Middle frontal gyrus (tissue), 1 donor: ENCODE results near the gene TRIM54.
"Not testable (repeated sequence)": the region's sequence is repeated elsewhere in the genome, so short reads cannot be mapped to it uniquely, and the experiment has no call there.

ENCODE experiments used
- DNase-seq: peaks from one replicate; pipeline ENCODE4 v3.0.0-alpha.2; 2015; ENCODE audit warnings: low spot score; ENCODE audit errors: extremely low spot score

The TRIM54 gene

GRCh38 chr2:27281442-27281841 lies 787 bp upstream of the TRIM54 start:
- DNase-seq = no peak

- no peak for DNase-seq
These were observed 663 bp downstream of the TRIM54 start for GRCh38 chr2:27282892-27283291.

DNA sequence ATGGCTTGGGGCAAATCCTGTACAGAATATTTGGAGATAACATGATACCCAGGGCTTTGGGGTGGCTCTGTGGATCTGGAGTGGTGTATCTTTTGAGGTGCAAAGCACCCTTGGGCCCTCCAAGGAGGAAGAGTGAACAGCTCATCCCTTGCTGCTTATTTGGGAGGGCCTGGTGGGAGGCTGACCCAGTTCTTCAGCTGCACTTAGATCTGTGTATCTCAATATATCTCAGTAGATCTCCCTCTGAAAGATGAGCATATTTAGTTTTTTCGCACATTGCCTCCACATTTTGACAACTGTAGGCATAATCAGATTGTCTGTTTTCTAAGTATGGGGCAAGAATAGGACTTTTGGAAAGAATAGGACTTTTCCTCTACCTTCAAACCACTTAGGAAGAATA lies 2.8 kb downstream of the TRIM54 start:
- DNase-seq = peak; percentile 47

DNA sequence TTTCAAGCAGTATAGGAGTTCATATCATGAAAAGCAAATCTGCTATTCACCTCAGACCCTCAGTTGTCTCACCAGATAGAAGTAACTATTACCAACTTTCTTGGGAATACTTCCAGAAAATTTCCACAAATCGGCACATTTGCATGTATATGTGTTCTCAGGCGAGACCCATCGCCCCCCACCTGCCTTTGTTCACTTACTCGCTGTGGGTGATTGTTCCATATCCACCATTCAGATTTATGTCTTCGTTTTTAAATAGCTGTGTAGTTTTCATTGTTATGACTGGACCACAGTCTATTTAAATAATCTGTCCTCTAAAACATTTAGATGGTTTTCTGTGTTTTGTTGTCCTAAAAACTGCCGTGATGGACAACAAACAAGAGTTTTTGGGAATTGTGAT lies 3.3 kb downstream of the TRIM54 start:
- no peak for DNase-seq

GRCh38 chr2:27288610-27289009 lies 6.4 kb downstream of the TRIM54 start:
- DNase-seq = no peak

DNA sequence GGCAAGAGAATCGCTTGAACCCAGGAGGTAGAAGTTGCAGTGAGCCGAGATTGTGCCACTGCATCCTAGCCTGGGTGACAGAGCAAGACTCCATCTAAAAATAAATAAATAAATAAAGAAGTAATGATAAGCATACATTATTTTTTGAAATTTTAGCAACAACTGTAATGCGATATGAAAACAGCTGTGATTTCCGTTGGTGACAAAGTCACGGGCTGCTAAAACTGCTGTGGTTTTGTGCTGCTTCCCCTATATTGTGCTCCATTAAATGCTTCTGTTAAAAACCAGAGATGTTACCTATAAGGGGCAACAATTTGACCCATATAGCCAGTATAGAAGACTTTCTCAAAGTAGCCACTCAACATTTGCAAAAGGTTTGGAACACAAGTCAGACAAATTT lies 8.3 kb downstream of the TRIM54 start:
- DNase-seq = no peak

GRCh38 chr2:27291865-27292264 lies 9.6 kb downstream of the TRIM54 start:
- no peak for DNase-seq

DNA sequence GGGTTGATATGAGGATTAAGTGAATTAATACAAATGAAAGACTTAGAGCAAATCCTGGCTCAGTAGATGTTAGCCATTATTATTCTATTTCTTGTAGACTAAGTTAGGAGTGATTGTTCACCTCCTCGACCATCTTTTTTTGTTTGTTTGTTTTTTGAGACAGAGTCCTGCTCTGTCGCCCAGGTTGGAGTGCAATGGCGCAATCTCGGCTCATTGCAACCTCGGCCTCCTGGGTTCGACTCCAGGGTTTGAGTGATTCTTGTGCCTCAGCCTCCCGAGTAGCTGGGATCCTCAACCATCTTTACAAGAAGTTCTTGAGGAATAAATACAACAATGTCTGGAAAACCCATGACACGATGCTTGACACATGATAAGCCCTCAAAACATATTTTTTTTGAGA lies 12.7 kb downstream of the TRIM54 start:
- no peak for DNase-seq

DNA sequence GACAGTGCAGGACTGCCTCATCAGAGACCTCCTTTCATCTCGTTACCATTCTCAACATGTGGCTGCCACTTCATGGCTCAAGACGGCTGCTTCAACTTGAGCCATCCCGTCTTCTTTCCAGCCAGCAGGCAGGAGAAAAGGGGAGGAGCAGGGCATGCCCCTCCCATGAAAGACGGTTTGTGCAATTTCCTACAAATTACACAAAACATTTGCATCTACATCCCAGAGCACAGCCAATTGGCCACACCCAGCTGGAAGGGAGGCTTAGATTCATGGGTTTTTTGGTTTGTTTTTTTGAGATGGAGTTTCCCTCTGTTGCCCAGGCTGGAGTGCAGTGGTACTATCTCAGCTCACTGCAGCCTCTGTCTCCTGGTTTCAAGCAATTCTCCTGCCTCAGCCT lies 14.3 kb downstream of the TRIM54 start:
- DNase-seq = no peak

DNA sequence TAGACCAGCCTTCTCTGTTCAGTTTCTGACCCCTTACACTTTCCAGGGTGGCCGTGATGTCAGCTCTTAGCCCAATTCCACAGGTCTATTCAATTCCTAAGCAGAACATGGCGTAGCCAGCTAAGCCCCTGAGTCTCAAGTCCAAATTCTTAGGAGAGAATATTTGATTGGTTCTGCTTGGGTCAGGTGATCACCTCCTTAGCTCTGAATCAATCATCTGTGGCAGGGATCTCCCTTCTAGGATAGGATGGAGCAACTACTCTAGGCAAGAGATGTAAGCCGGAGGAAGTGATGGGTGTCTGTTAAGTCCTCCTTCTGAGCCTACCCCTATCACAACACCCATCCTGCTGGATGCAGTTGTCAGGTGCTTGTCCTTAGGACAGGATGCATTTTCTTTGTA lies 15.0 kb downstream of the TRIM54 start:
- no peak for DNase-seq

DNA sequence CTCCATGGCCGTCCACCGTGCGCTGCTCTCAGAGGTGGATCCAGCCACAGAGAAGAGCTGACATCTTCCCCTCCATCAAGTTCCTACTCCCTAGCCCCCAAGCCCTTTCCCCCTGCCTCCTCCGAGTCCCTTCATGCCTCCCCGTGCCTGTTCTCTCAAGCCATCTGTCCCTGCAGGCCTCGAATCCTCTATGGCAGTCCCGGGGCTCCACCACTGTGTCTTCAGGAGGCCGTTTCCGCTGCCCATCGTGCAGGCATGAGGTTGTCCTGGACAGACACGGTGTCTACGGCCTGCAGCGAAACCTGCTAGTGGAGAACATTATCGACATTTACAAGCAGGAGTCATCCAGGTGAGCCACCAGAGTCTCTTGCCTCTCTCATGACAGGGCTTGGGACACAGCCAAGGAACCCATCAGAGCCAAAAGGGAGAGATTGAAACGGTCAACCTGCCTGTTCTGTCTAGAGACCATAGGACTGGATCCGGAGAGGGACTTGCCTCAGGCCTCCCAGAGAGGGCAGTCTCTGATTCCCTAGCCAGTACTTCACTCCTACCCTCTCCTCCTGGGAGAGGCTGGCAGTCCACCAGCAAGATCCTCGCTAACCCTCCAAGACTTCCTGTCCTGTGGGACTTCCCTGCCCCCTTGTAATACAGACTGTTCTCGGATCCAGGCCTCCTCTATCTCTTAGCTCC lies 16.3 kb downstream of the TRIM54 start:
- no peak for DNase-seq

- DNase-seq = not testable (repeated sequence)
These were observed 18.4 kb downstream of the TRIM54 start for GRCh38 chr2:27300606-27301005.

DNA sequence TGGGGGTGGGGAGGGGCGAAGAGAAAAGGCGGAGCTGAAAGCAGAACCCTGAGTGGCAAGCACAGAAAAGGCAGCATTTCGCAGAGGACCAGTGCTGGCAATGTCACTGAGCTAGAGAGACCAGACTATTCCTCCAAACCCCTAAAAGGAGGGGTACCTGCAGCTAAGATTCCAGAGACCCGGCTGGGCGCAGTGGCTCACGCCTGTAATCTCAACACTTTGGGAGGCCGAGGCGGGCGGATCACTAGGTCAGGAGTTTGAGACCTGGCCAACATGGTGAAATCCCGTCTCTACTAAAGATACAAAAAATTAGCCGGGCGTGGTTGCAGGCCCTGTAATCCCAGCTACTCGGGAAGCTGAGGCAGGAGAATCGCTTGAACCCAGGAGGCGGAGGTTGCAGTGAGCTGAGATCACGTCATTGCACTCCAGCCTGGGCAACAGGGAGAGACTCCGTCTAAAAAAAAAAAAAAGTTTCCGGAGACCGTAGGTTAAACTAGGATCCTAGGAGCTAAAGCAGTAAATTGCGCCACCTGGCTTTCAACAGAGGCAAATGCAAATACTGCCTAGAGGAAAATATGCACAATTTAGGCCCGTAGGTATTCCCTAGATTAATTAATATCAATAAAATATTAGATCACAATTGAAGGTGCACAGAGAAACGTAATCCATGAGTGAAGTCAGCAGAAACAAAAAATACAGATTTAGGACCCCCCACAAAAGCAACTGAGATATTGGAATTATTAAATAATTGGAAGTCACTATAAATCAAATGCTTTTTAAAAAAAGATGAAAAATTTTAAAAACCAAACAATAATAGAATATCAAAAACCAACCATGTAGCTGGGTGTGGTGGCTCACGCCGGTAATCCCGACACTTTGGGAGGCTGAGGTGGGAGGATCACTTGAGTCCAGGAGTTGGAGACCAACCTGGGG lies 21.1 kb downstream of the TRIM54 start:
- peak; percentile 47 for DNase-seq

DNA sequence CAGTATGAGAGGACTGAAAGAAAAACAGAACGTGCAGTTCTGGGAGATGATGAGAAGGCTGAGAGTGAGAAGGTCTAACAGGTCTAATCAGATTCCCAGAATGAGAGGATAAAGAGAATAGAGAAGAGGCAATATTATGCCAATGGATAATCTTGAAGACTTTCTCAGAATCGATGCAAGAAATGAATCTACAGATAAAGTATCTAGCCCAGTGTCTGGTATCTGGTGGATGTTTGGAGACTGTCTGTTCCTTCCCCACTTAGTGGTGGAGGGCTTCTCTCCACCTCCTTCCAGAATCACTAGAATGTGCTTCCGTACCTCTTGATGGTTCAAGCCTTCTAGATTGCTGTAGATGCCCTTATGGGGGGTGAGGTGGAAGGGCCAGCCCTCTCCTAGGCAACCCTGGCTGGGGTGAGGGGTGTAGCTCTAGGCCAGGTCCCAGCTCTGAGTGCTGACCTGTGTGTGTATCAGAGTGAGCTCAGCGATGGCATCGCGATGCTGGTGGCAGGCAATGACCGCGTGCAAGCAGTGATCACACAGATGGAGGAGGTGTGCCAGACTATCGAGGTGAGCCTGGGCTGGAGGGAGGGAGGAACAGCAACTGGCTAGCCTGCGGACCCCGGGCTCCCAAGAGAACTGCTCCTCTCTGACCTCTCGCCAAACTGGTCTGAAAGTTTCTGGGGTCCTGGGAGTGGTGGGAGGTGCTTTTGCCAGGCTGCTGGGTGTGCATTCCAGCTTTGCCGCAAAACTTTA lies 22.4 kb downstream of the TRIM54 start:
- no peak for DNase-seq

DNA sequence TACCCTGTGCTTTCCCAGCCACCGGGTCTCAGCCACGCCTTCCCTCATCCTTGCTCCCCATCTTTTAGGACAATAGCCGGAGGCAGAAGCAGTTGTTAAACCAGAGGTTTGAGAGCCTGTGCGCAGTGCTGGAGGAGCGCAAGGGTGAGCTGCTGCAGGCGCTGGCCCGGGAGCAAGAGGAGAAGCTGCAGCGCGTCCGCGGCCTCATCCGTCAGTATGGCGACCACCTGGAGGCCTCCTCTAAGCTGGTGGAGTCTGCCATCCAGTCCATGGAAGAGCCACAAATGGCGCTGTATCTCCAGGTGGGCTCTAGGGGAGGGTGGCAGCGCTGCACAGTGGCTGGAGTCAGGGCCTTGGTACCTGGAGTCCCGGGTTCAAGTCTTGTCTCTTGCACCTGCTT lies 23.3 kb downstream of the TRIM54 start:
- DNase-seq = no peak

- no peak for DNase-seq
These were observed 23.9 kb downstream of the TRIM54 start for GRCh38 chr2:27306136-27306535.

DNA sequence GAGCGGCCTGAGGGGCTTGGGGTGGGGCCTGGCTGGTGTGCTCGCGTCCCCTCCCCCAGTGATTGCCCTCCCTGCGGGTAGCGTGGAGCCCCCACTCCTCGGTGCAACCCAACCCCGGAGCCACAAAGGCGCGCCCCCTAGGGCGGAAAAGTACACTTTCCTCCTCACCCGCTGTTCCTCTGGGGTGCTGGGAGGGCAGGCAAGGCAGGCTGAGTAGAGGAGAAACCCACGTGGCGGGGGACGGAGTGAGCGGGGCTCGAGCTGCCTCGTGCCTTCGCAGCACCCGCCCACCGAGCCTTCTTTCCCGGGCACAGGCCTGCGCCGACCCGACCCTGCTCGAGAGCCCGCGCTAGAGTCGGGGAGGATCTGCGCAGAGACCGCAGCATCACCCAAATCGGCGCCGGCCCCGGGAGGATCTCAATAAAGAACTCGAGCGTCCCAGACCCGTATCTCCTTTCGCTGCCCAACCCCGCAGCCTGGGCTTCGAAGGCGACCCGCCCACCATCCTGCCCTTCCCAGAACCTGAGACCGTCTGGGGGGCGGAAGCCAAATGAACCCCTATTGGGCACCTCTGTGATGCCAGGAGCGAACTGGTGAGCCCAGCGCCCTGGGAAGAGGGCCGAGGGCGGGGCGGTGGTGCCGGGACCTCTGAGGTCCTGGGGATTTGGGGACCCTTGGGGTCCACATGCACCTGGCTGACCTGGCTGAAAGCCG lies 24.5 kb downstream of the TRIM54 start:
- DNase-seq = no peak

DNA sequence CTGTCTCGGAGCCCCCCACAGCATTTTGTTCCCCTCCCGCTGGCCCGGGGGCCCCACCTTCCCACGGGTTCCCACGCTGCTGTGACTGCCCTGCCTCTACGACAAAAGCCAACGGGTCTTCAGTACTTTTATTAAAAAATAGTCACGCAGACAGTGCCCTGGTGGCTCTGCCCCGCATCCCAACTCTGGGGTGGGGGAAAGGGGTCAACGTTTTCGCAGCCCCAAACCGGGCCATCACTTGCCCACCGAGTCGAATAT lies 25.0 kb downstream of the TRIM54 start:
- DNase-seq = no peak

- DNase-seq = no peak
These were observed 25.5 kb downstream of the TRIM54 start for GRCh38 chr2:27307545-27308358.

GRCh38 chr2:27308359-27308881 lies 26.2 kb downstream of the TRIM54 start, which contains the start of gene UCN:
Gene UCN (minus strand): TSS chr2:27308445. CDS start chr2:27307895, 550 bp downstream.
- no peak for DNase-seq
